NCI-H748 (cell line): ENCODE data around the gene TCP1.
"Not testable (repeated sequence)": the region's sequence is repeated elsewhere in the genome, so short reads cannot be mapped to it uniquely, and the experiment has no call there.

ENCODE experiments used
- DNase-seq: peaks from one replicate; lab custom pipeline; 2025; ENCODE audit not compliant: unreplicated experiment; lab: John Stamatoyannopoulos, UW

TCP1 gene

GRCh38 chr6:159789377-159790148 is at the start of gene TCP1:
Gene TCP1, minus strand, starts transcription at chr6:159789602. Its CDS starts 134 bp downstream, at chr6:159789468.
- DNase-seq, result peak; percentile 99

- DNase-seq, result no peak
Measured at GRCh38 chr6:159838020-159838744, 48.8 kb upstream of the TCP1 start.

GRCh38 chr6:159837511-159837910 is 48.1 kb upstream of the TCP1 start:
- DNase-seq, result no peak

GRCh38 chr6:159836718-159837490 is 47.5 kb upstream of the TCP1 start:
- DNase-seq, result no peak

GRCh38 chr6:159833997-159834603 is 44.7 kb upstream of the TCP1 start:
- no peak for DNase-seq

- no peak for DNase-seq
Measured at GRCh38 chr6:159833556-159833955, 44.2 kb upstream of the TCP1 start.

- DNase-seq, result no peak
Measured at GRCh38 chr6:159832946-159833345, 43.5 kb upstream of the TCP1 start.

- no peak for DNase-seq
Measured at GRCh38 chr6:159831373-159831679, 41.9 kb upstream of the TCP1 start.

GRCh38 chr6:159830501-159831372 is 41.3 kb upstream of the TCP1 start:
- no peak for DNase-seq

GRCh38 chr6:159829526-159829925 is 40.1 kb upstream of the TCP1 start:
- no peak for DNase-seq

- no peak for DNase-seq
Measured at GRCh38 chr6:159828074-159828473, 38.7 kb upstream of the TCP1 start.

GRCh38 chr6:159826968-159827647 is 37.7 kb upstream of the TCP1 start:
- DNase-seq, result no peak

GRCh38 chr6:159826004-159826403 is 36.6 kb upstream of the TCP1 start:
- no peak for DNase-seq

GRCh38 chr6:159824690-159825089 is 35.3 kb upstream of the TCP1 start:
- DNase-seq, result not testable (repeated sequence)

GRCh38 chr6:159823953-159824352 is 34.6 kb upstream of the TCP1 start:
- no peak for DNase-seq

GRCh38 chr6:159821726-159822125 is 32.3 kb upstream of the TCP1 start:
- no peak for DNase-seq

GRCh38 chr6:159821122-159821521 is 31.7 kb upstream of the TCP1 start:
- DNase-seq, result no peak

- no peak for DNase-seq
Measured at GRCh38 chr6:159819932-159820640, 30.7 kb upstream of the TCP1 start.

- DNase-seq, result no peak
Measured at GRCh38 chr6:159819098-159819497, 29.7 kb upstream of the TCP1 start.
